ENCODE data around the gene LRRC47. TPM values are rescaled to one million over a fixed set of nuclear protein-coding genes. Genes with fewer than 3 reads are reported as not detected.

LRRC47 gene
- polyA plus RNA-seq, 1 of the 3 experiments (the other 2 are of a cell fraction), result 34.6 TPM

DNA sequence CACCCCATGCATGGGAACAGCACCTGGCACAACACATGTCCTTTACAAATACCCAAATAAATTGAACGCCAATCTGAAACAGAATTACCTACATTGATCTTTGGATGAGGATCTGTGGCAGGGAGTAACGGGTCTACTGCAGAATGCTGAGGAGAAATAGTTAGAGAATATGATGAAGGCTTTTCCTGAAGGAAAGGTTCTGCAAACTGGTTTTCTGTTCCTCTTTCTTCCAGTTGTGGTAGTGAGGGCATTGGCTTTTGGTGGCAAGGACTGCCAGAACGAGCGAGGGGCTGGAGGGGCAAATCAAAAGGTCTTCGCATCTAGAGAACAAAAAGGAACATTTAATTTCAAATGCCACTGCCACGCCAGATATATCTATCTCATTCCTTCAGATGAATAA, 40.9 kb upstream of the LRRC47 start:
- Histone ChIP-seq H3K4me1 (ENCODE audit: control insufficient read depth in 1 of 2, insufficient read depth in 2 of 2, low read depth in 1 of 2, low read length in 1 of 2) (peaks cover 0 to 2% of the 10 kb centered on the region in 2 experiments; a peak in 1 of 4 replicates), H3K27me3 (ENCODE audit: insufficient read depth) (no peaks in the 10 kb centered on the region), H4K20me1 (ENCODE audit: insufficient read depth) (no peaks in the 10 kb centered on the region), H3F3A (replicated peaks; ENCODE audit: insufficient read depth) (no peaks in the 10 kb centered on the region), H3K79me2 (ENCODE audit: insufficient read depth) (no peaks in the 10 kb centered on the region), H2AFZ (ENCODE audit: low read depth) (no peak overlapping the region), H3K9me2 (no peaks in the 10 kb centered on the region), H3K4me2 (no peak overlapping the region), H3K9ac (no peak overlapping the region), H3K4me3 (ENCODE audit: low read depth in 2 of 2, low read length in 1 of 2) (no peak overlapping the region), H3K27ac (ENCODE audit: low read depth in 2 of 2, low read length in 1 of 2) (no peak overlapping the region), H3K36me3 (replicated peaks in 1 of 2; ENCODE audit: control insufficient read depth in 1 of 2, insufficient read depth in 2 of 2, low read length in 1 of 2) (peaks cover 25 to 40% of the 10 kb centered on the region in 2 experiments), H3K9me3 (no peaks in the 10 kb centered on the region)
- TF ChIP-seq TAF1 (IDR thresholded peaks at IDR 0.05; ENCODE audit: borderline replicate concordance, low read depth, low read length), result no peak
- TF ChIP-seq FOSL2 (IDR thresholded peaks at IDR 0.05; ENCODE audit: borderline replicate concordance, low read depth), result no peak
- TF ChIP-seq, protein P1, sequence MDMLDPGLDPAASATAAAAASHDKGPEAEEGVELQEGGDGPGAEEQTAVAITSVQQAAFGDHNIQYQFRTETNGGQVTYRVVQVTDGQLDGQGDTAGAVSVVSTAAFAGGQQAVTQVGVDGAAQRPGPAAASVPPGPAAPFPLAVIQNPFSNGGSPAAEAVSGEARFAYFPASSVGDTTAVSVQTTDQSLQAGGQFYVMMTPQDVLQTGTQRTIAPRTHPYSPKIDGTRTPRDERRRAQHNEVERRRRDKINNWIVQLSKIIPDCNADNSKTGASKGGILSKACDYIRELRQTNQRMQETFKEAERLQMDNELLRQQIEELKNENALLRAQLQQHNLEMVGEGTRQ (IDR thresholded peaks at IDR 0.05; ENCODE audit: borderline replicate concordance, low read depth, low read length), result no peak
- no peak for TF ChIP-seq EP300 (IDR thresholded peaks at IDR 0.05; ENCODE audit: borderline replicate concordance in 1 of 2, low read depth in 1 of 2, low read length in 1 of 2)
- TF ChIP-seq, protein P2, sequence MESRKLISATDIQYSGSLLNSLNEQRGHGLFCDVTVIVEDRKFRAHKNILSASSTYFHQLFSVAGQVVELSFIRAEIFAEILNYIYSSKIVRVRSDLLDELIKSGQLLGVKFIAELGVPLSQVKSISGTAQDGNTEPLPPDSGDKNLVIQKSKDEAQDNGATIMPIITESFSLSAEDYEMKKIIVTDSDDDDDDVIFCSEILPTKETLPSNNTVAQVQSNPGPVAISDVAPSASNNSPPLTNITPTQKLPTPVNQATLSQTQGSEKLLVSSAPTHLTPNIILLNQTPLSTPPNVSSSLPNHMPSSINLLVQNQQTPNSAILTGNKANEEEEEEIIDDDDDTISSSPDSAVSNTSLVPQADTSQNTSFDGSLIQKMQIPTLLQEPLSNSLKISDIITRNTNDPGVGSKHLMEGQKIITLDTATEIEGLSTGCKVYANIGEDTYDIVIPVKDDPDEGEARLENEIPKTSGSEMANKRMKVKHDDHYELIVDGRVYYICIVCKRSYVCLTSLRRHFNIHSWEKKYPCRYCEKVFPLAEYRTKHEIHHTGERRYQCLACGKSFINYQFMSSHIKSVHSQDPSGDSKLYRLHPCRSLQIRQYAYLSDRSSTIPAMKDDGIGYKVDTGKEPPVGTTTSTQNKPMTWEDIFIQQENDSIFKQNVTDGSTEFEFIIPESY (IDR thresholded peaks at IDR 0.05; ENCODE audit: borderline replicate concordance, low read depth), result no peak
- TF ChIP-seq CHD2 (IDR thresholded peaks at IDR 0.05; ENCODE audit: low read length, partially characterized antibody), result no peak
- TF ChIP-seq JUND (IDR thresholded peaks at IDR 0.05), result no peak
- TF ChIP-seq, protein P3, sequence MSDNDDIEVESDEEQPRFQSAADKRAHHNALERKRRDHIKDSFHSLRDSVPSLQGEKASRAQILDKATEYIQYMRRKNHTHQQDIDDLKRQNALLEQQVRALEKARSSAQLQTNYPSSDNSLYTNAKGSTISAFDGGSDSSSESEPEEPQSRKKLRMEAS (IDR thresholded peaks at IDR 0.05; ENCODE audit: low read depth), result no peak
- TF ChIP-seq, protein P4, sequence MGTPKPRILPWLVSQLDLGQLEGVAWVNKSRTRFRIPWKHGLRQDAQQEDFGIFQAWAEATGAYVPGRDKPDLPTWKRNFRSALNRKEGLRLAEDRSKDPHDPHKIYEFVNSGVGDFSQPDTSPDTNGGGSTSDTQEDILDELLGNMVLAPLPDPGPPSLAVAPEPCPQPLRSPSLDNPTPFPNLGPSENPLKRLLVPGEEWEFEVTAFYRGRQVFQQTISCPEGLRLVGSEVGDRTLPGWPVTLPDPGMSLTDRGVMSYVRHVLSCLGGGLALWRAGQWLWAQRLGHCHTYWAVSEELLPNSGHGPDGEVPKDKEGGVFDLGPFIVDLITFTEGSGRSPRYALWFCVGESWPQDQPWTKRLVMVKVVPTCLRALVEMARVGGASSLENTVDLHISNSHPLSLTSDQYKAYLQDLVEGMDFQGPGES (IDR thresholded peaks at IDR 0.05; ENCODE audit: low read depth, low read length), result no peak
- no peak for TF ChIP-seq POLR2AphosphoS5 (IDR thresholded peaks at IDR 0.05; ENCODE audit: low read depth, low read length)
- CTCF ChIA-PET, result no interaction called here
- DNase-seq, result no peak
- 97% methylated on average over 6 of the region's 6 CpGs for WGBS (ENCODE audit: low lambda C conversion rate)
- POLR2A ChIA-PET, result no interaction called here

DNA sequence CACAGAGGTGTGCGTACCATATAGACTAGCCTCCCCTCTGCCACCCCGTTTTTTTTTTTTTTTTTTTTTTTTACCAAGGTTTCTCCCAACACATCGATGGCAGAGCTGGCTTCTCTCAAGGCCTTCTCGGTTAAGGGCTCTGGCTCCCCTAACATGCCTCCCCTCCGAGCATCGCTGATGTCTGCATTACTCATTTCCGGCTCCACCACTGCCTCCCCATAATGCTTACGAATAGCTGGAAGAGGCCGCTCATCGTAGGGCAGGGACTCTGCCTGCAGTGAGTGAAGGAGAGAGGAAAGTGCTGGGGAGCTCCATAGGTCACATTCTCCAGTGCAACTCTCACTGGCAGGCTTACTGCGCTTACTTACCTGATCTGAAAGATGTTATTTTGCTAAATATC, 40.1 kb upstream of the LRRC47 start:
- H2AFZ ChIP-seq (ENCODE audit: low read depth), result no peak overlapping the region
- H3K79me2 ChIP-seq (ENCODE audit: insufficient read depth), result no peaks in the 10 kb centered on the region
- H3K9ac ChIP-seq, result no peak overlapping the region
- DNase-seq, result no peak
- H3F3A ChIP-seq (replicated peaks; ENCODE audit: insufficient read depth), result peaks cover 1% of the 10 kb centered on the region
- H3K4me1 ChIP-seq (ENCODE audit: control insufficient read depth in 1 of 2, insufficient read depth in 2 of 2, low read depth in 1 of 2, low read length in 1 of 2), result peaks cover 3 to 7% of the 10 kb centered on the region in 2 experiments; a peak in 2 of 4 replicates
- ChIA-PET POLR2A (no interaction called here), CTCF (no interaction called here)
- H3K4me3 ChIP-seq (ENCODE audit: low read depth in 2 of 2, low read length in 1 of 2), result no peak overlapping the region
- peaks cover 25 to 40% of the 10 kb centered on the region in 2 experiments for H3K36me3 ChIP-seq (replicated peaks in 1 of 2; ENCODE audit: control insufficient read depth in 1 of 2, insufficient read depth in 2 of 2, low read length in 1 of 2)
- no peaks in the 10 kb centered on the region for H3K27me3 ChIP-seq (ENCODE audit: insufficient read depth)
- H3K9me3 ChIP-seq, result no peaks in the 10 kb centered on the region
- H4K20me1 ChIP-seq (ENCODE audit: insufficient read depth), result no peaks in the 10 kb centered on the region
- WGBS (ENCODE audit: low lambda C conversion rate), result 87% methylated on average over 11 of the region's 11 CpGs
- H3K27ac ChIP-seq (ENCODE audit: low read depth in 2 of 2, low read length in 1 of 2), result no peak overlapping the region
- no peak overlapping the region for H3K4me2 ChIP-seq
- H3K9me2 ChIP-seq, result no peaks in the 10 kb centered on the region
- no peak for TF ChIP-seq NRF1 (IDR thresholded peaks at IDR 0.05; ENCODE audit: low read depth, low read length)
- no peak for TF ChIP-seq MXI1 (IDR thresholded peaks at IDR 0.05; ENCODE audit: low read depth, low read length)
- no peak for TF ChIP-seq EP300 (IDR thresholded peaks at IDR 0.05; ENCODE audit: borderline replicate concordance in 1 of 2, low read depth in 1 of 2, low read length in 1 of 2)
- no peak for TF ChIP-seq RAD21 (IDR thresholded peaks at IDR 0.05; ENCODE audit: low read length)
- no peak for TF ChIP-seq POLR2AphosphoS5 (IDR thresholded peaks at IDR 0.05; ENCODE audit: low read depth, low read length)
- TF ChIP-seq, protein P1 (IDR thresholded peaks at IDR 0.05; ENCODE audit: borderline replicate concordance, low read depth, low read length), result no peak
- TF ChIP-seq, protein P5, sequence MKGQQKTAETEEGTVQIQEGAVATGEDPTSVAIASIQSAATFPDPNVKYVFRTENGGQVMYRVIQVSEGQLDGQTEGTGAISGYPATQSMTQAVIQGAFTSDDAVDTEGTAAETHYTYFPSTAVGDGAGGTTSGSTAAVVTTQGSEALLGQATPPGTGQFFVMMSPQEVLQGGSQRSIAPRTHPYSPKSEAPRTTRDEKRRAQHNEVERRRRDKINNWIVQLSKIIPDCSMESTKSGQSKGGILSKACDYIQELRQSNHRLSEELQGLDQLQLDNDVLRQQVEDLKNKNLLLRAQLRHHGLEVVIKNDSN (IDR thresholded peaks at IDR 0.05; ENCODE audit: borderline replicate concordance, low read depth), result no peak
- no peak for TF ChIP-seq TAF1 (IDR thresholded peaks at IDR 0.05; ENCODE audit: borderline replicate concordance, low read depth, low read length)
- no peak for TF ChIP-seq SIN3A (IDR thresholded peaks at IDR 0.05; ENCODE audit: borderline replicate concordance, low read depth, low read length)
- TF ChIP-seq TCF12 (IDR thresholded peaks at IDR 0.05), result no peak
- TF ChIP-seq YY1 (IDR thresholded peaks at IDR 0.05; ENCODE audit: low read depth), result no peak
- no peak for TF ChIP-seq FOXJ3 (CRISPR knock-in tag; IDR thresholded peaks at IDR 0.05)
- no peak for TF ChIP-seq RFX5 (IDR thresholded peaks at IDR 0.05; ENCODE audit: low read length)
- no peak for TF ChIP-seq EZH2phosphoT487 (IDR thresholded peaks at IDR 0.05; ENCODE audit: borderline replicate concordance, low read depth)
- TF ChIP-seq, protein P6, sequence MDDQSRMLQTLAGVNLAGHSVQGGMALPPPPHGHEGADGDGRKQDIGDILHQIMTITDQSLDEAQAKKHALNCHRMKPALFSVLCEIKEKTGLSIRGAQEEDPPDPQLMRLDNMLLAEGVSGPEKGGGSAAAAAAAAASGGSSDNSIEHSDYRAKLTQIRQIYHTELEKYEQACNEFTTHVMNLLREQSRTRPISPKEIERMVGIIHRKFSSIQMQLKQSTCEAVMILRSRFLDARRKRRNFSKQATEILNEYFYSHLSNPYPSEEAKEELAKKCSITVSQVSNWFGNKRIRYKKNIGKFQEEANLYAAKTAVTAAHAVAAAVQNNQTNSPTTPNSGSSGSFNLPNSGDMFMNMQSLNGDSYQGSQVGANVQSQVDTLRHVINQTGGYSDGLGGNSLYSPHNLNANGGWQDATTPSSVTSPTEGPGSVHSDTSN (IDR thresholded peaks at IDR 0.05), result no peak

Data from SK-N-SH (cell line).